ENCODE data around the gene ERC2. TPM values are rescaled to one million over a fixed set of nuclear protein-coding genes. Genes with fewer than 3 reads are reported as not detected.

Gene ERC2
- total RNA-seq, 2 donors from 2014 or later = 16.1 to 22.8 TPM

GRCh38 chr3:55963601-55964000 is 504.7 kb downstream of the ERC2 start:
- no peaks in the 10 kb centered on the region for H3K36me3 ChIP-seq (ENCODE audit: control insufficient read depth, insufficient read depth, low read length)
- H3K4me1 ChIP-seq (ENCODE audit: control insufficient read depth, insufficient read depth, low read length) = no peaks in the 10 kb centered on the region
- no peaks in the 10 kb centered on the region for H3K27me3 ChIP-seq (ENCODE audit: control insufficient read depth, insufficient read depth, low read length, poor library complexity, severe bottlenecking)
- no peaks in the 10 kb centered on the region for H3K36me3 Mint-ChIP-seq (ENCODE audit: low read depth)
- WGBS, 2 experiments (ENCODE audit: insufficient coverage in 1 of 2, insufficient read length in 1 of 2) = 92 to 93% methylated on average over 4 to 6 of the region's 6 CpGs
- H3K27ac Mint-ChIP-seq = no peak overlapping the region
- H3K4me1 Mint-ChIP-seq = peaks cover 4% of the 10 kb centered on the region
- no peak for DNase-seq
- no peak overlapping the region for H3K4me3 Mint-ChIP-seq
- no peaks in the 10 kb centered on the region for H3K27me3 Mint-ChIP-seq (ENCODE audit: insufficient read depth)
- no peaks in the 10 kb centered on the region for H3K9me3 ChIP-seq (ENCODE audit: control insufficient read depth, low read length)
- TF ChIP-seq CTCF (conservative IDR thresholded peaks at IDR 0.05) = no peak
- H3K9ac ChIP-seq (ENCODE audit: extremely low read depth, low read length, poor library complexity, severe bottlenecking) = no peak overlapping the region
- H3K4me3 ChIP-seq (ENCODE audit: low read length) = no peak overlapping the region
- no peak overlapping the region for H3K27ac ChIP-seq (ENCODE audit: low read depth, low read length)
- H3K9me3 Mint-ChIP-seq = no peaks in the 10 kb centered on the region

- no peaks in the 10 kb centered on the region for H3K9me3 Mint-ChIP-seq
- H3K4me1 Mint-ChIP-seq = peaks cover 4% of the 10 kb centered on the region
- Histone ChIP-seq H3K36me3 (ENCODE audit: control insufficient read depth, insufficient read depth, low read length) (no peaks in the 10 kb centered on the region), H3K9me3 (ENCODE audit: control insufficient read depth, low read length) (no peaks in the 10 kb centered on the region), H3K27ac (ENCODE audit: low read depth, low read length) (no peak overlapping the region), H3K27me3 (ENCODE audit: control insufficient read depth, insufficient read depth, low read length, poor library complexity, severe bottlenecking) (no peaks in the 10 kb centered on the region), H3K4me3 (ENCODE audit: low read length) (no peak overlapping the region), H3K9ac (ENCODE audit: extremely low read depth, low read length, poor library complexity, severe bottlenecking) (no peak overlapping the region), H3K4me1 (ENCODE audit: control insufficient read depth, insufficient read depth, low read length) (no peaks in the 10 kb centered on the region)
- TF ChIP-seq CTCF (conservative IDR thresholded peaks at IDR 0.05) = no peak
- no peak for DNase-seq
- H3K4me3 Mint-ChIP-seq = no peak overlapping the region
- WGBS, 2 experiments (ENCODE audit: insufficient coverage in 1 of 2, insufficient read length in 1 of 2) = 80 to 89% methylated on average over 3 to 7 of the region's 7 CpGs
- H3K36me3 Mint-ChIP-seq (ENCODE audit: low read depth) = no peaks in the 10 kb centered on the region
- H3K27ac Mint-ChIP-seq = no peak overlapping the region
- H3K27me3 Mint-ChIP-seq (ENCODE audit: insufficient read depth) = no peaks in the 10 kb centered on the region
Observed at GRCh38 chr3:55959471-55960080, 508.7 kb downstream of the ERC2 start.

- no peak overlapping the region for H3K27ac ChIP-seq (ENCODE audit: low read depth, low read length)
- H3K9ac ChIP-seq (ENCODE audit: extremely low read depth, low read length, poor library complexity, severe bottlenecking) = no peak overlapping the region
- no peaks in the 10 kb centered on the region for H3K27me3 ChIP-seq (ENCODE audit: control insufficient read depth, insufficient read depth, low read length, poor library complexity, severe bottlenecking)
- DNase-seq = no peak
- WGBS, 2 experiments (ENCODE audit: insufficient coverage in 1 of 2, insufficient read length in 1 of 2) = 94 to 96% methylated on average over 7 to 8 of the region's 8 CpGs
- H3K4me1 ChIP-seq (ENCODE audit: control insufficient read depth, insufficient read depth, low read length) = no peaks in the 10 kb centered on the region
- H3K9me3 ChIP-seq (ENCODE audit: control insufficient read depth, low read length) = no peaks in the 10 kb centered on the region
- Mint-ChIP-seq H3K27ac (no peak overlapping the region), H3K36me3 (ENCODE audit: low read depth) (no peaks in the 10 kb centered on the region), H3K27me3 (ENCODE audit: insufficient read depth) (no peaks in the 10 kb centered on the region), H3K4me3 (no peak overlapping the region), H3K4me1 (peaks cover 4% of the 10 kb centered on the region), H3K9me3 (no peaks in the 10 kb centered on the region)
- no peak overlapping the region for H3K4me3 ChIP-seq (ENCODE audit: low read length)
- TF ChIP-seq CTCF (conservative IDR thresholded peaks at IDR 0.05) = no peak
- H3K36me3 ChIP-seq (ENCODE audit: control insufficient read depth, insufficient read depth, low read length) = no peaks in the 10 kb centered on the region
Observed at GRCh38 chr3:55958605-55959004, 509.7 kb downstream of the ERC2 start.
